ENCODE measurements around the gene CAMK2G. TPM values are rescaled to one million over a fixed set of nuclear protein-coding genes. Genes with fewer than 3 reads are reported as not detected.

The CAMK2G gene
- total and polyA plus RNA-seq, 4 donors: 6.8 to 18.3 (median 9.9) TPM

DNA sequence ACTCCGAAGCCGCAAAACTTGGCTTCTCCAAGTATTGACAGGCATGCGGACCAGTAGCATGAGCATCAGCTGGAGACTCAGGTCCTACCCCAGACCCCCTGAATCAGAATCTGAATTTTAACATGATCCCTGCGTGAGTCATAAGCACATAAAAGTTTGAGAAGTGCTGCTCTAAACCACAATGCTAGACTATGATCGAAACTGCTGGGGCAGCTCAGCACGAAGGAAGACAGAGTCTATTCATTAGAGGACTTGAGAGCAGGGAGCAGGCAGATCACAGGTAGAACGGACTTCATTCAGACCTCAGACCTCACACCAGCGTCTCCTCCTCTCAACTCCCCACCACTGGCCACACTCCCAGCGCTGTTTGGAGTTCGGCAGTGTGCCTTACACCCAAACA is 16.9 kb downstream of the CAMK2G start:
- Histone ChIP-seq H3K4me1 (ENCODE audit: control insufficient read depth in 4 of 4, insufficient read depth in 4 of 4, low read length in 3 of 4) (peaks cover 4 to 18% (median 17%) of the 10 kb centered on the region in 4 donors), H3K36me3 (ENCODE audit: control insufficient read depth in 4 of 4, insufficient read depth in 3 of 4, low read depth in 1 of 4, low read length in 3 of 4) (peaks cover 2 to 19% (median 6%) of the 10 kb centered on the region in 4 donors), H3K9me3 (ENCODE audit: control insufficient read depth in 4 of 4, low read length in 3 of 4) (no peaks in the 10 kb centered on the region), H3K27ac (ENCODE audit: low read depth in 1 of 2, low read length in 2 of 2) (no peak overlapping the region), H3K4me3 (ENCODE audit: low read depth in 1 of 3, low read length in 3 of 3) (no peak overlapping the region), H3K9ac (ENCODE audit: low read depth in 1 of 2, low read length in 2 of 2) (no peak overlapping the region), H3K27me3 (ENCODE audit: control insufficient read depth in 4 of 4, insufficient read depth in 4 of 4, low read length in 3 of 4) (no peaks in the 10 kb centered on the region)
- 82% methylated on average over 10 of the region's 10 CpGs for WGBS
- TF ChIP-seq, protein P1, sequence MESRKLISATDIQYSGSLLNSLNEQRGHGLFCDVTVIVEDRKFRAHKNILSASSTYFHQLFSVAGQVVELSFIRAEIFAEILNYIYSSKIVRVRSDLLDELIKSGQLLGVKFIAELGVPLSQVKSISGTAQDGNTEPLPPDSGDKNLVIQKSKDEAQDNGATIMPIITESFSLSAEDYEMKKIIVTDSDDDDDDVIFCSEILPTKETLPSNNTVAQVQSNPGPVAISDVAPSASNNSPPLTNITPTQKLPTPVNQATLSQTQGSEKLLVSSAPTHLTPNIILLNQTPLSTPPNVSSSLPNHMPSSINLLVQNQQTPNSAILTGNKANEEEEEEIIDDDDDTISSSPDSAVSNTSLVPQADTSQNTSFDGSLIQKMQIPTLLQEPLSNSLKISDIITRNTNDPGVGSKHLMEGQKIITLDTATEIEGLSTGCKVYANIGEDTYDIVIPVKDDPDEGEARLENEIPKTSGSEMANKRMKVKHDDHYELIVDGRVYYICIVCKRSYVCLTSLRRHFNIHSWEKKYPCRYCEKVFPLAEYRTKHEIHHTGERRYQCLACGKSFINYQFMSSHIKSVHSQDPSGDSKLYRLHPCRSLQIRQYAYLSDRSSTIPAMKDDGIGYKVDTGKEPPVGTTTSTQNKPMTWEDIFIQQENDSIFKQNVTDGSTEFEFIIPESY (IDR thresholded peaks at IDR 0.05): no peak
- TF ChIP-seq HNF4G (IDR thresholded peaks at IDR 0.05): no peak
- TF ChIP-seq JUND (IDR thresholded peaks at IDR 0.05): no peak
- TF ChIP-seq, protein P2, sequence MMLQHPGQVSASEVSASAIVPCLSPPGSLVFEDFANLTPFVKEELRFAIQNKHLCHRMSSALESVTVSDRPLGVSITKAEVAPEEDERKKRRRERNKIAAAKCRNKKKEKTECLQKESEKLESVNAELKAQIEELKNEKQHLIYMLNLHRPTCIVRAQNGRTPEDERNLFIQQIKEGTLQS (IDR thresholded peaks at IDR 0.05): no peak
- no peak for TF ChIP-seq FOXA1 (IDR thresholded peaks at IDR 0.05)
- no peak for TF ChIP-seq EGR1 (IDR thresholded peaks at IDR 0.05; ENCODE audit: low read depth in 2 of 2)
- TF ChIP-seq RXRA (IDR thresholded peaks at IDR 0.05): no peak
- no peak for TF ChIP-seq RAD21 (IDR thresholded peaks at IDR 0.05)
- no peak for TF ChIP-seq TAF1 (conservative IDR thresholded peaks at IDR 0.05)
- no peak for TF ChIP-seq HNF4A (conservative IDR thresholded peaks at IDR 0.05)
- TF ChIP-seq, protein P3, sequence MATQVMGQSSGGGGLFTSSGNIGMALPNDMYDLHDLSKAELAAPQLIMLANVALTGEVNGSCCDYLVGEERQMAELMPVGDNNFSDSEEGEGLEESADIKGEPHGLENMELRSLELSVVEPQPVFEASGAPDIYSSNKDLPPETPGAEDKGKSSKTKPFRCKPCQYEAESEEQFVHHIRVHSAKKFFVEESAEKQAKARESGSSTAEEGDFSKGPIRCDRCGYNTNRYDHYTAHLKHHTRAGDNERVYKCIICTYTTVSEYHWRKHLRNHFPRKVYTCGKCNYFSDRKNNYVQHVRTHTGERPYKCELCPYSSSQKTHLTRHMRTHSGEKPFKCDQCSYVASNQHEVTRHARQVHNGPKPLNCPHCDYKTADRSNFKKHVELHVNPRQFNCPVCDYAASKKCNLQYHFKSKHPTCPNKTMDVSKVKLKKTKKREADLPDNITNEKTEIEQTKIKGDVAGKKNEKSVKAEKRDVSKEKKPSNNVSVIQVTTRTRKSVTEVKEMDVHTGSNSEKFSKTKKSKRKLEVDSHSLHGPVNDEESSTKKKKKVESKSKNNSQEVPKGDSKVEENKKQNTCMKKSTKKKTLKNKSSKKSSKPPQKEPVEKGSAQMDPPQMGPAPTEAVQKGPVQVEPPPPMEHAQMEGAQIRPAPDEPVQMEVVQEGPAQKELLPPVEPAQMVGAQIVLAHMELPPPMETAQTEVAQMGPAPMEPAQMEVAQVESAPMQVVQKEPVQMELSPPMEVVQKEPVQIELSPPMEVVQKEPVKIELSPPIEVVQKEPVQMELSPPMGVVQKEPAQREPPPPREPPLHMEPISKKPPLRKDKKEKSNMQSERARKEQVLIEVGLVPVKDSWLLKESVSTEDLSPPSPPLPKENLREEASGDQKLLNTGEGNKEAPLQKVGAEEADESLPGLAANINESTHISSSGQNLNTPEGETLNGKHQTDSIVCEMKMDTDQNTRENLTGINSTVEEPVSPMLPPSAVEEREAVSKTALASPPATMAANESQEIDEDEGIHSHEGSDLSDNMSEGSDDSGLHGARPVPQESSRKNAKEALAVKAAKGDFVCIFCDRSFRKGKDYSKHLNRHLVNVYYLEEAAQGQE (IDR thresholded peaks at IDR 0.05): no peak
- DNase-seq (ENCODE audit: low spot score): no peak

DNA sequence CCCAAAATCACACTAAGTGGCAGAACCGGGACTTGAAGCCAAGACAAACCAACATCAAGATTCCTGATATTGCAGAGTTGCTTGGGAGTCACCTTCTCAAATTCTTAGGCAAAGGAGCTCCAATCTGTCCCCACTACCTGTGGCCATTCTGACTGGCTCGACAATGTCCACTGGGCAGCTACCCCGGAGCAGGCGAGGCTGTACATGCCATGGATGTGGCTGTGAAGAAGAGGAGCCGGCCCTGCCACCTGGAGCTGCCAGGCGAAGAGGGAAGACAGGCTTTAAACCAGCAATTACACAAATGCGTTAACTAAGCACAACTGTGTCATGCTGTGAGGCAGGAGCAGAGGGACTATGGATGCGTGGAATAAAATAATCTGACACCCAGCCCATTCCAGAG is 18.1 kb downstream of the CAMK2G start:
- no peak for TF ChIP-seq EGR1 (IDR thresholded peaks at IDR 0.05; ENCODE audit: low read depth in 2 of 2)
- TF ChIP-seq, protein P1 (IDR thresholded peaks at IDR 0.05): no peak
- no peak for TF ChIP-seq JUND (IDR thresholded peaks at IDR 0.05)
- TF ChIP-seq NR2F2 (IDR thresholded peaks at IDR 0.05): no peak
- no peak for TF ChIP-seq RAD21 (IDR thresholded peaks at IDR 0.05)
- no peak for TF ChIP-seq FOXA1 (IDR thresholded peaks at IDR 0.05)
- TF ChIP-seq HNF4G (IDR thresholded peaks at IDR 0.05): no peak
- TF ChIP-seq, protein P2 (IDR thresholded peaks at IDR 0.05): no peak
- TF ChIP-seq YY1 (IDR thresholded peaks at IDR 0.05): no peak
- TF ChIP-seq, protein P4, sequence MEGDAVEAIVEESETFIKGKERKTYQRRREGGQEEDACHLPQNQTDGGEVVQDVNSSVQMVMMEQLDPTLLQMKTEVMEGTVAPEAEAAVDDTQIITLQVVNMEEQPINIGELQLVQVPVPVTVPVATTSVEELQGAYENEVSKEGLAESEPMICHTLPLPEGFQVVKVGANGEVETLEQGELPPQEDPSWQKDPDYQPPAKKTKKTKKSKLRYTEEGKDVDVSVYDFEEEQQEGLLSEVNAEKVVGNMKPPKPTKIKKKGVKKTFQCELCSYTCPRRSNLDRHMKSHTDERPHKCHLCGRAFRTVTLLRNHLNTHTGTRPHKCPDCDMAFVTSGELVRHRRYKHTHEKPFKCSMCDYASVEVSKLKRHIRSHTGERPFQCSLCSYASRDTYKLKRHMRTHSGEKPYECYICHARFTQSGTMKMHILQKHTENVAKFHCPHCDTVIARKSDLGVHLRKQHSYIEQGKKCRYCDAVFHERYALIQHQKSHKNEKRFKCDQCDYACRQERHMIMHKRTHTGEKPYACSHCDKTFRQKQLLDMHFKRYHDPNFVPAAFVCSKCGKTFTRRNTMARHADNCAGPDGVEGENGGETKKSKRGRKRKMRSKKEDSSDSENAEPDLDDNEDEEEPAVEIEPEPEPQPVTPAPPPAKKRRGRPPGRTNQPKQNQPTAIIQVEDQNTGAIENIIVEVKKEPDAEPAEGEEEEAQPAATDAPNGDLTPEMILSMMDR (IDR thresholded peaks at IDR 0.05; ENCODE audit: low read depth, low read length, missing input control): no peak
- TF ChIP-seq RXRA (IDR thresholded peaks at IDR 0.05): no peak
- Histone ChIP-seq H3K27ac (ENCODE audit: low read depth in 1 of 2, low read length in 2 of 2) (no peak overlapping the region), H3K4me3 (ENCODE audit: low read depth in 1 of 3, low read length in 3 of 3) (no peak overlapping the region), H3K27me3 (ENCODE audit: control insufficient read depth in 4 of 4, insufficient read depth in 4 of 4, low read length in 3 of 4) (no peaks in the 10 kb centered on the region), H3K4me1 (ENCODE audit: control insufficient read depth in 4 of 4, insufficient read depth in 4 of 4, low read length in 3 of 4) (peaks cover 4 to 18% (median 17%) of the 10 kb centered on the region in 4 donors), H3K9me3 (ENCODE audit: control insufficient read depth in 4 of 4, low read length in 3 of 4) (no peaks in the 10 kb centered on the region), H3K9ac (ENCODE audit: low read depth in 1 of 2, low read length in 2 of 2) (no peak overlapping the region), H3K36me3 (ENCODE audit: control insufficient read depth in 4 of 4, insufficient read depth in 3 of 4, low read depth in 1 of 4, low read length in 3 of 4) (peaks cover 2 to 19% (median 9%) of the 10 kb centered on the region in 4 donors)
- DNase-seq (ENCODE audit: low spot score): no peak
- WGBS: 97% methylated on average over 8 of the region's 8 CpGs
